Measurements from ENCODE around the gene TRAPPC6A.

DNA sequence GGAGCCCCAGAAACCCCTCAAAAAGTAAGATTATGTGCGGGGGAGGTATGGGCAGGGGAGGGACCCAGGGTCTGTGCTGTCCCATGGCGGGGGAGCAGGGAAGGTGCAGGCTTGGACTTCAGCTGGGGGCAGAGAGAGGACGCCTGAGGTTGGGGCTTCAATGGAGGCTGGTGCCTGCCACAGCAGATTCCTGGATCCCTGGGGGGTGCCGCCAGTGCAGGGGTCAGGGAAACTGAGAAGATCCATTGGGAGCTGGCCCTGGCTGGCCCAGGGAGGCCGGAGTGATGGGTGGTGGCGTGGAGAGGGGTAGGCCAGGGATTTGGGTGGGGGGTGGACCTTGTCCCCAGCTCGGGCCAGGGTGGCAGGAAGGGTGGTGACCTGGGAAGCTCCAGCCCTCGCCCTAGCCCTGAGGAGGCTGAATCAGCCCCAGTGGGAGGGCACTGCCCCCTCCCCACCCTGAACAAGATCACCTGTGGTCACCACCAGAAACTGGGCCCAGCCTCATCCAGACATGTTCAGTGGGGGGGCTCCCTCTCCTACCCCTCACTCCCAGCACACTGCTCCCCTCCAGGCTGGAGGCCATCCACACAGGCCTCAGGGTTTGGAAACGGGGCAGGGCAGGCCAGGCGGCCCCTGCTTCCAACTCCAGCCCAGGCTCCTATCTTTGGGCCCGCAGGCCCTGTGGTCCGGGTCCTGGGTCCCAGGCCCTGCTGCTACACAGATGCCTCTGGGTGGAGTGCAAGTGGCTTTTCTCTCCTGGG lies 18.6 kb downstream of the TRAPPC6A start:
- TF ChIP-seq TARDBP (IDR thresholded peaks at IDR 0.05) (no peak), FOXM1 (IDR thresholded peaks at IDR 0.05; ENCODE audit: borderline replicate concordance) (no peak), ZNF384 (IDR thresholded peaks at IDR 0.05) (no peak), SP1 (IDR thresholded peaks at IDR 0.05) (no peak), SUZ12 (IDR thresholded peaks at IDR 0.05) (no peak), ARNT (IDR thresholded peaks at IDR 0.05) (no peak), ELF4 (IDR thresholded peaks at IDR 0.05) (no peak), FOXK2 (IDR thresholded peaks at IDR 0.05) (no peak), FOXA1 (IDR thresholded peaks at IDR 0.05) (no peak), BHLHE40 (IDR thresholded peaks at IDR 0.05; ENCODE audit: borderline replicate concordance) (no peak), LEF1 (IDR thresholded peaks at IDR 0.05; ENCODE audit: borderline replicate concordance) (no peak), HDGF (IDR thresholded peaks at IDR 0.05; ENCODE audit: borderline replicate concordance) (no peak), L3MBTL2 (conservative IDR thresholded peaks at IDR 0.05) (no peak), CTBP1 (IDR thresholded peaks at IDR 0.05; ENCODE audit: borderline replicate concordance) (no peak)
